ENCODE measurements around the gene CFDP1. TPM values are rescaled to one million over a fixed set of nuclear protein-coding genes. Genes with fewer than 3 reads are reported as not detected.

CFDP1 gene
- total RNA-seq, 4 donors from 2014 or later: 32.8 to 55.8 (median 45.7) TPM

DNA sequence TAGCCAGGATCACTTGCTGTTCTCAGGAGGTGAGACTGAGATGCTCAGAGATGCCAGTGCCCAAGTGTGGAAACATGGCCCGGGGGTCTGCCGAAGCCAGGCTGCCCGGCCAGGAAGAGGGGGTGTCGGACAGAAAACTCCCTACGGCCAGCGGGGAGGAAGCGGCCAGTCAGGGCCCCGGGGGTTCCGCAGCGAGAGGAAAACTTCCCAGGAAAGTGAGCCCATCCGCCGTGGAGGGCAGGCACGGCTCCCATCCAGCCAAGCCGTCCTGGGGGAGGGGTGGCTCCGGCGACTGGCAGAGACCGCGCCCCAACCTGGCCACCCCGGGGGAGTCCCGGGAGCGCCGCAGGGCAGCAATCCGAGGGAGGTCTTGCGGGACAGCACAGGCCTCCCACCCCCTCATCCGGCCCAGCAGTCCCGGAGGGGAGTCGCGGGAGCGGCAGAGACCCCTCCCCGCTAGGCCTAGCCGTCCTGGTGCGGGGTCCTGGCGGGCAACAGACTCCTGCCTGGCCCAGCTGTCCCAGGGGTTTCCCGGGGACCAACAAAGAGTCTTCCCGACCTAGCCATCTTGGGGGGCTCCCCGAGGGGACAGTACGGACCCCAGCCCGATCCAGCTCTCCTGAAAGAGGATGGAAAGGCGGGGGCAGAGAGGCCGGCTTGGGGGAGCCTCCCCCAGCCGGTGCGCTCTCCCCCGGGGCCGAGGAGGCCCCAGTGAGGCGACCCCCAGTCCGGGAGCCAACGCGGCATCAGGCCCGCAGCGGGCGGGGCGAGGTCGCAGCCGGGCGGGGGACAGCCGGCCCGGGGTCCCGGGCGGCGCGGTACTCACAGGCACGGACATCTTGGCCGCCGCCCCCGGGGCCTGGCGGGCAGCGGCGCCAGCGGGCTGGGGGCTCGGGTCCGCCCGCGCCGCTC, 168.0 kb downstream of the CFDP1 start:
- no peaks in the 10 kb centered on the region for H3K9me3 ChIP-seq
- 6% methylated on average over 7 of the region's 74 CpGs; no CpG with 5 or more reads in 1 of the 2 donors for WGBS, 2 donors
- H3K4me1 ChIP-seq: peaks cover 29 to 75% (median 59%) of the 10 kb centered on the region in 3 donors
- no peak for DNase-seq
- TF ChIP-seq POLR2A (IDR thresholded peaks at IDR 0.05): no peak
- TF ChIP-seq, protein P1, sequence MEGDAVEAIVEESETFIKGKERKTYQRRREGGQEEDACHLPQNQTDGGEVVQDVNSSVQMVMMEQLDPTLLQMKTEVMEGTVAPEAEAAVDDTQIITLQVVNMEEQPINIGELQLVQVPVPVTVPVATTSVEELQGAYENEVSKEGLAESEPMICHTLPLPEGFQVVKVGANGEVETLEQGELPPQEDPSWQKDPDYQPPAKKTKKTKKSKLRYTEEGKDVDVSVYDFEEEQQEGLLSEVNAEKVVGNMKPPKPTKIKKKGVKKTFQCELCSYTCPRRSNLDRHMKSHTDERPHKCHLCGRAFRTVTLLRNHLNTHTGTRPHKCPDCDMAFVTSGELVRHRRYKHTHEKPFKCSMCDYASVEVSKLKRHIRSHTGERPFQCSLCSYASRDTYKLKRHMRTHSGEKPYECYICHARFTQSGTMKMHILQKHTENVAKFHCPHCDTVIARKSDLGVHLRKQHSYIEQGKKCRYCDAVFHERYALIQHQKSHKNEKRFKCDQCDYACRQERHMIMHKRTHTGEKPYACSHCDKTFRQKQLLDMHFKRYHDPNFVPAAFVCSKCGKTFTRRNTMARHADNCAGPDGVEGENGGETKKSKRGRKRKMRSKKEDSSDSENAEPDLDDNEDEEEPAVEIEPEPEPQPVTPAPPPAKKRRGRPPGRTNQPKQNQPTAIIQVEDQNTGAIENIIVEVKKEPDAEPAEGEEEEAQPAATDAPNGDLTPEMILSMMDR (IDR thresholded peaks at IDR 0.05): no peak
- H3K4me3 ChIP-seq: peak overlapping the region; percentile 65 to 91 (median 70)
- peak overlapping the region; percentile 79 to 94 (median 86) for H3K27ac ChIP-seq
- H3K36me3 ChIP-seq: no peaks in the 10 kb centered on the region
- intact Hi-C loops (cut with DNase I): no loop called here
- H3K27me3 ChIP-seq: peaks cover 0 to 31% (median 0%) of the 10 kb centered on the region in 4 donors

DNA sequence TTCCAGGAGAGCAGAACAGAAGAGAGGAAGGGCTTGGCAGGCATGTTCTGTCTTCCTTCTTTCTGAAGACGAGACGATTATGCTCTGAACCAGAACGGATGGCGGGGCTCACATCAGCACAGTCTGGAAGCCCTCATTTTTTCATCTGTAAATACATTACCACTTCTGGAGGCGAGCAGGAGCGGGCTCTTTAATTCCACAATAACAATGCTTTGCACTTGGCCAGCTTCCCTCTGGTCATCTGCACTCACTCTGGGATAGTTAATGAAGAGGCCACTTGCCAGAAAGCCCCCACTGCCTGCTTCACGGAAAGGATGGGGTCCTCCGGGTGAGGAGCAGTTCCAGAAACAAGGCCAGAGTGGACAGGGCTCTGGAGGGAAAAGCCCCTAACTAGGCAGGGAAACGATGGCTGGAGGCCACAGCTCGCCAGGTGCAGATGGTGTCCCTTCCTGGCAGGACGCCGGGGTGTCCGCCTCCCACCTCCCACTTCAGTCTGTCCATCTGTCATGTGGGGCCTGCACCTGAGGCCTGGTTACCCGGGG, 168.8 kb downstream of the CFDP1 start:
- 31 to 34% methylated on average over 8 to 12 of the region's 14 CpGs for WGBS, 2 donors
- Histone ChIP-seq H3K27me3 (peaks cover 0 to 31% (median 0%) of the 10 kb centered on the region in 4 donors), H3K4me1 (peaks cover 29 to 75% (median 59%) of the 10 kb centered on the region in 3 donors), H3K36me3 (no peaks in the 10 kb centered on the region), H3K4me3 (peak overlapping the region; percentile 65 to 91 (median 70)), H3K9me3 (no peaks in the 10 kb centered on the region), H3K27ac (peak overlapping the region; percentile 79 to 94 (median 86))
- intact Hi-C loops (cut with DNase I): no loop called here
- TF ChIP-seq POLR2A (IDR thresholded peaks at IDR 0.05): no peak
- TF ChIP-seq, protein P1 (IDR thresholded peaks at IDR 0.05): no peak
- DNase-seq: no peak

DNA sequence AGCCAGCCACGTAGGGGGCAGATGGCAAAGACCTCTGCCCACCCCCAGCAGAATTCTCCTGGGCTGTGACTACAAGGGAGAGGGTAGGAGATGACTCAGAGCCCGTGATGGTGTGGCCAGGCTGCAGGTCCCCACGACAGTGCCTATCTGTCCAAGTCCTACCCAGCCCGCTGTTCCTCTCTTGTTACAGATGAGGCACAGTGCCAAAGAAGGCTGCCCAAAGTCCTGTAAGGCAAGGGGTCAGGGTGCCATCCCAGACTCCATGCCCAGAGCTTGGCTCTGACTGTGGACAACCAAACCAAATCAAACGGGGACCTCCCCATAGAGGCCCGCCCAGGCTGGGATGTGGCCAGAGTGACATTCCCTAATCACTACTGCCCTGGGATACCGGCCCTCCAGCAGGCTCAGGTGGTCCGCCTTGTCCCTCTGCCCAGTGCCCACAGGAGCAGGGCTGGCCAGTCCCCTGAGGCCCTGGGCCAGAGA, 169.3 kb downstream of the CFDP1 start:
- TF ChIP-seq POLR2A (IDR thresholded peaks at IDR 0.05): no peak
- TF ChIP-seq, protein P1 (IDR thresholded peaks at IDR 0.05): no peak
- Histone ChIP-seq H3K4me3 (peak overlapping the region in 2 of 4 donors; percentile 70 to 91), H3K27ac (peak overlapping the region in 3 of 4 donors; percentile 83 to 94 (median 90)), H3K36me3 (no peaks in the 10 kb centered on the region), H3K27me3 (peaks cover 0 to 31% (median 0%) of the 10 kb centered on the region in 4 donors), H3K4me1 (peaks cover 29 to 78% (median 59%) of the 10 kb centered on the region in 3 donors), H3K9me3 (no peaks in the 10 kb centered on the region)
- intact Hi-C loops (cut with DNase I): no loop called here
- 20% methylated on average over 2 of the region's 8 CpGs; no CpG with 5 or more reads in 1 of the 2 donors for WGBS, 2 donors
- no peak for DNase-seq

DNA sequence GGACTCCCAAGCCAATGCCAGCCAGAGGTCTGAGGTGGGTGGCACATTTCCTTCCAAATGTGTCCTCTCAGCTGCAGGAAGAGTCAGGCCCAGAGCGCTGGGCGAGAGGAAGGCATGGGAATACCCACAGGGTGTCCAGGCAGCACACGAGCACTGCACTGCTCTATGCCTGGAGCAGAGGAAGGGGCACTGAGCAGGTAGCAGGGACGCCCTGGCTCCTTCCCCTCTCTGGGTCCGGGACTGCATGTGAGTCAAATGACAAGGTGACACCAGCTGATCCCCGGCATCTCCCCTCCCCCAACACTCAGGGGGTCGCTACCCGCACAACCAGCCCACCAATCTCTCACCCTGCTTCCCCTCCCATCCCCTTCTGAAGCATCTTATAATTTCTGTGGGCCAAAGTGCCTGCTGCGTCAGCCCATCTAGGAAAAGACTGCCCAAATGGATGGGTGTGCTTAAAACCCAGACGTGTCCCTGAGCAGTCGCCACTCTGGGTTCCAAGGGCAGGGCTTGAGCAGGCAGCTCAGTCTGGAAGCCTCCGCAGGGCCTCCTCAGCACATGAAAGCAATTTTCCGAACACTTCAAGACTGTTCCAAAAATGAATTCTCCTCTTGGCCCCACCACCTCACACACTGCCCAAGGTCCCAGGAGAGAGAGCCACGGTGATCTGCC, 169.9 kb downstream of the CFDP1 start:
- intact Hi-C loops (cut with DNase I): no loop called here
- Histone ChIP-seq H3K36me3 (no peaks in the 10 kb centered on the region), H3K27ac (peak overlapping the region in 3 of 4 donors; percentile 83 to 94 (median 90)), H3K9me3 (no peaks in the 10 kb centered on the region), H3K27me3 (peaks cover 0 to 31% (median 0%) of the 10 kb centered on the region in 4 donors), H3K4me3 (peak overlapping the region in 2 of 4 donors; percentile 70 to 91), H3K4me1 (peaks cover 29 to 84% (median 64%) of the 10 kb centered on the region in 3 donors)
- no peak for TF ChIP-seq POLR2A (IDR thresholded peaks at IDR 0.05)
- TF ChIP-seq, protein P1 (IDR thresholded peaks at IDR 0.05): no peak
- DNase-seq: no peak
- 60 to 74% methylated on average over 8 to 10 of the region's 14 CpGs for WGBS, 2 donors

All from esophagus squamous epithelium (tissue), 5 donors.